Peyer's patch (tissue), 4 donors: ENCODE measurements around the gene ARHGEF18. TPM values are rescaled to one million over a fixed set of nuclear protein-coding genes. Genes with fewer than 3 reads are reported as not detected.

Source experiments
- DNase-seq, 3 donors: peaks; one replicate each; pipeline ENCODE4 v3.0.0-alpha.2; 2017 to 2019
- H3K27ac ChIP-seq, 4 donors: fragments of 200-600 bp; sonication (generic); one replicate each; pipeline ENCODE4 v1.5.1; 2016 to 2019
- H3K27me3 ChIP-seq, 2 donors: fragments of 200-600 bp; sonication (generic); one replicate each; pipeline ENCODE4 v1.5.1; 2019
- H3K36me3 ChIP-seq, 3 donors: fragments of 200-600 bp; sonication (generic); one replicate each; pipeline ENCODE4 v1.5.1; 2016 to 2019
- H3K4me1 ChIP-seq, 4 donors: fragments of 200-600 bp; sonication (generic); one replicate each; pipeline ENCODE4 v1.5.1; 2016 to 2019
- H3K4me3 ChIP-seq, 4 donors: fragments of 200-600 bp; sonication (generic); 1 replicate in 3 of 4; 2 replicates in 1 of 4; pipeline ENCODE4 v1.5.1; 2016 to 2019; ENCODE audit warnings: mild to moderate bottlenecking in 1 of 4
- H3K9me3 ChIP-seq, 4 donors: fragments of 200-600 bp; sonication (generic); one replicate each; pipeline ENCODE4 v1.5.1; 2016 to 2019; ENCODE audit warnings: mild to moderate bottlenecking in 1 of 4
- POLR2A ChIP-seq, 2 donors: fragments of 450-650 bp; IDR thresholded peaks; one replicate each; pipeline ENCODE4 v1.5.1; 2017; ENCODE audit warnings: antibody characterized with exemption in 2 of 2, mild to moderate bottlenecking in 2 of 2, moderate library complexity in 2 of 2
- total RNA-seq, 4 donors: library from RNA; depleted of rRNA; stranded (reverse); fragments of >200 nt; gene quantifications; one replicate each; pipeline ENCODE4 v1.1.0, GENCODE V29; 2016
- TF ChIP-seq, protein P1 (sequence below), 6 experiments: fragments of 450-650 bp in 4 of 6; fragments of 200-600 bp in 2 of 6; sonication (generic) in 1 of 6; IDR thresholded peaks; one replicate each; pipeline ENCODE4 v1.5.1; 2017 to 2019; ENCODE audit warnings: antibody characterized with exemption in 6 of 6, mild to moderate bottlenecking in 3 of 6, moderate library complexity in 1 of 6

The ARHGEF18 gene
- total RNA-seq, 4 donors from 2014 or later: 75.9 to 139 (median 111) TPM

DNA sequence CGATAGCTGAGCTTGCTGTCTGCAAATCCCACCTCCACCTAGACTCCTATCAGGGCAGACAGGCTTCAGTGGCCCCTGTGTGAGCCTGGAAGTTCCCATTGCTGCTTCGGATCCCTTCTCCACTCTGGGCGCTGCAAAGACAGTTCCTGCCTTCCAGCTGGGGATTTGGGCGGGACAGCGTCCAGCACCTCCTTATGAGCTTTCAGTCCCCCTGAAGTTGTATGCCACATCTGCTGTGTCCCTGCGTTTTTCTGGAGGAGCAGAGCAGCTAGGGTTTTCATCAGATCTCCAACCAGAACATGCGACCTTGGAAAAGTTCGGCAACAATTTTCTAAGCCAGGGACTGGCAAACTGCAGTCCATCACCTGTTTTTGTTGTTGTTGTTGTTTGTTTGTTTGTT, 38.0 kb downstream of the ARHGEF18 start:
- Histone ChIP-seq H3K4me3 (no peak overlapping the region), H3K36me3 (peaks cover 0 to 6% (median 0%) of the 10 kb centered on the region in 3 donors), H3K27me3 (no peaks in the 10 kb centered on the region), H3K9me3 (no peaks in the 10 kb centered on the region), H3K4me1 (peaks cover 0 to 11% (median 0%) of the 10 kb centered on the region in 4 donors), H3K27ac (peak overlapping the region in 1 of 4 donors; percentile 32)
- no peak for DNase-seq
- no peak for TF ChIP-seq POLR2A (IDR thresholded peaks at IDR 0.05)
- TF ChIP-seq, protein P1, sequence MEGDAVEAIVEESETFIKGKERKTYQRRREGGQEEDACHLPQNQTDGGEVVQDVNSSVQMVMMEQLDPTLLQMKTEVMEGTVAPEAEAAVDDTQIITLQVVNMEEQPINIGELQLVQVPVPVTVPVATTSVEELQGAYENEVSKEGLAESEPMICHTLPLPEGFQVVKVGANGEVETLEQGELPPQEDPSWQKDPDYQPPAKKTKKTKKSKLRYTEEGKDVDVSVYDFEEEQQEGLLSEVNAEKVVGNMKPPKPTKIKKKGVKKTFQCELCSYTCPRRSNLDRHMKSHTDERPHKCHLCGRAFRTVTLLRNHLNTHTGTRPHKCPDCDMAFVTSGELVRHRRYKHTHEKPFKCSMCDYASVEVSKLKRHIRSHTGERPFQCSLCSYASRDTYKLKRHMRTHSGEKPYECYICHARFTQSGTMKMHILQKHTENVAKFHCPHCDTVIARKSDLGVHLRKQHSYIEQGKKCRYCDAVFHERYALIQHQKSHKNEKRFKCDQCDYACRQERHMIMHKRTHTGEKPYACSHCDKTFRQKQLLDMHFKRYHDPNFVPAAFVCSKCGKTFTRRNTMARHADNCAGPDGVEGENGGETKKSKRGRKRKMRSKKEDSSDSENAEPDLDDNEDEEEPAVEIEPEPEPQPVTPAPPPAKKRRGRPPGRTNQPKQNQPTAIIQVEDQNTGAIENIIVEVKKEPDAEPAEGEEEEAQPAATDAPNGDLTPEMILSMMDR (IDR thresholded peaks at IDR 0.05): no peak

DNA sequence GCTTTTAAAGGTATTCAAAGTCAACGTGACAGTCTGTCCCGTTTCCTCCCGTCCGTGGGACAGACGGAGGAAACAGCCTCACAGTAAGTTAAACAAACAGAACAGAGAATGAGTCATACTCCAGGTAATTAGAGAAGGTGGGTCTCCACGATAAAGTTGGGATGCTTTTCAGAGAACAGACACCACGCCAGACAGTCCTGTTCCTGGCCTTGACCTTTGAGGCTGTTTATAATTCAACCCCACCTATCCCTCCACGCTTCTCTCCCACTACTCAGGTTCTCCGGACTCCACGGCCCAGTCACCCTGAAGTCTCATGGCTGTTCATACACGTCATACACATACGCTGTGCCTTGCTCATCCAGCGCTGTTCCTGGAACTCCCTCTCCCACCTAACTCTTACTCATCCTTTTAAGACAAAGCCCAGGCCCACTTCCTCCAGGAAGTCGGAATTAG, 42.5 kb downstream of the ARHGEF18 start:
- Histone ChIP-seq H3K36me3 (peaks cover 0 to 6% (median 0%) of the 10 kb centered on the region in 3 donors), H3K27me3 (no peaks in the 10 kb centered on the region), H3K4me3 (peak overlapping the region in 1 of 4 donors; percentile 29), H3K4me1 (peaks cover 0 to 28% (median 4%) of the 10 kb centered on the region in 4 donors), H3K9me3 (no peaks in the 10 kb centered on the region), H3K27ac (peak overlapping the region in 3 of 4 donors; percentile 54 to 89 (median 84))
- TF ChIP-seq, protein P1 (IDR thresholded peaks at IDR 0.05): no peak
- TF ChIP-seq POLR2A (IDR thresholded peaks at IDR 0.05): no peak
- peak in 2 of 3 donors; percentile 78 to 85 for DNase-seq

DNA sequence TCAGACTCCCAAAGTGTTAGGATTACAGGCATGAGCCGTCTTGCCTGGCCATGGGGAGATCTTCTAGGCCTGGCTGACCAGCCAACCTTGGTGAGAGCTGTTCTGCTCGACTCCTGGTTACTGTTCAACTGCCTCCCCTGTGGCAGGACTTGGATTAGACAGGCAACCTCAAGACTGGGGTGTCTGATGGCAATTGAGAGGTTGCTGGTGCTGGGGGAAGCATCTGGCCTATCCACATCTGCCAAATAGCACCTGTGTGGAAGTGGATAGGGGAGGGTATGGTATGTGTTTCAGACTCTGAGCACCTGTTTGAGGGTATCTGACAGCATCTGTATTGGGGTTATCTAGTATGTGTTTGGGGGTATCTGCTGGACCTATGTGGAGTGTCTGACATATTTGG, 44.7 kb downstream of the ARHGEF18 start:
- Histone ChIP-seq H3K4me3 (no peak overlapping the region), H3K9me3 (no peaks in the 10 kb centered on the region), H3K27me3 (no peaks in the 10 kb centered on the region), H3K27ac (peak overlapping the region in 1 of 4 donors; percentile 91), H3K36me3 (no peaks in the 10 kb centered on the region), H3K4me1 (peaks cover 0 to 44% (median 4%) of the 10 kb centered on the region in 4 donors)
- DNase-seq: no peak
- TF ChIP-seq, protein P1 (IDR thresholded peaks at IDR 0.05): no peak
- TF ChIP-seq POLR2A (IDR thresholded peaks at IDR 0.05): no peak

DNA sequence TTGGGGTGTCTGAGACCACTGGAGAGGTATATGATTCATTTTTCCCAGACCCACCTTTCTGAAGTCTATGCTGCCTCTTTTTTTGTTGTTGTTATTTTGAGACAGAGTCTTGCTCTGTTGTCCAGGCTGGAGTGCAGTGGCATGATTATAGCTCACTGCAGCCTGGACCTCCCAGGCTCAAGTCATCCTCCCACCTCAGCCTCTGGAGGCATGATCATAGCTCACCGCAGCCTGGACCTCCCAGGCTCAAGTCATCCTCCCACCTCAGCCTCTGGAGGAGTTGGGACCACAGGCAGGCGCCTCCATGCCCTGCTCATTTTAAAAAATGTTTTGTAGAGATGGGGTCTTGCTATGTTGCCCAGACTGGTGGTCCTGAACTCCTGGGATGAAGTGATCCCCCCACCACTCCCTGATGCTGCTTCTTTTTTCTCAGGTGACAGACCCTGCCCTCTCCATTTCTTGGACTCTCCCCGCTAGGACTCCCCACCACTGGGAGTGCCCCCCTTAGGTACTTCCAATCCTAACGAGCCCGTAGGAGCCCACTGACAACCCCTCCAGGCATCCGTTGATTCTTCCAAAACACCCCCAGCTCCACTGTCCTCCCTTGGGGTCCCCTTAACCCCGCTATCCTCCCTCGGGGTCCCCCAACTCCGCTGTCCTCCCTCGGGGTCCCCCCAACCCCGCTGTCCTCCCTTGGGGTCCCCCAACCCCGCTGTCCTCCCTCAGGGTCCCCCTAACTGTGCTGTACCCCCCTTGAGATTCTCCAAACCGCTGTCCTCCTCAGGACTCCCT, 45.4 kb downstream of the ARHGEF18 start:
- no peak for DNase-seq
- Histone ChIP-seq H3K27me3 (no peaks in the 10 kb centered on the region), H3K9me3 (no peaks in the 10 kb centered on the region), H3K27ac (peak overlapping the region; percentile 80 to 91 (median 86)), H3K36me3 (no peaks in the 10 kb centered on the region), H3K4me1 (peaks cover 0 to 51% (median 5%) of the 10 kb centered on the region in 4 donors), H3K4me3 (peak overlapping the region; percentile 67 to 91 (median 82))
- TF ChIP-seq POLR2A (IDR thresholded peaks at IDR 0.05): no peak
- TF ChIP-seq, protein P1 (IDR thresholded peaks at IDR 0.05): no peak

DNA sequence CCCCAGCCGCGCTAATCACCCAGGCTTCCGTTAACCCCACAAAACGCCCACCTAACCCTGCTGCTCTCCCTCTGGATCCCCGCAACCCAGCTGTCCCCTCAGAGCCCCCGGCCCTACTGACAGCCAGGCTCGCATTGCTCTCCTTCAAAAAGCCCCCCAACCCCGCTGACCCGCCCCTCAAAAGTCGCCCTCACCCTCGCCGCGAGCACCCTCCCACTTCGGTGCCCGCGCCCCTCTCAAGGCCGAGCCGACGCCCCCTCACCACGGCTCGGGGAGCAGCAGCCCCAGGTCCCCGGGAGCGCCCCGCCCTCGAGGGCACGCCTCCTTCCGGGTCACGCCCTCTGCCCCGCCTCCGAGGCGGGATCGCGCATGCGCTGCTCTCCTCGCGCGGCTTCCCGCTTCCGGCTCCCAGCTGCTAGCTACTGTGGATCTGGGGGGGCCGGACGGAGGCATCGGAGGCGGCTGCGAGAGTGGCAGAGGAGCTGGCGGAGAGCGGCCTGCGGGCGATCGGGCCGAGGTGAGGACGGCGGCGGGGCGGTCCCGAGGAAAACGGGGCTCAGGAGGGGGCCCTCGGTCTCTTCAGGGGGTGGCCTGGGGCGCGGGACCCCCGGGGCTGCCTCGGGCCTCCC, 46.1 kb downstream of the ARHGEF18 start:
- peaks cover 0 to 55% (median 6%) of the 10 kb centered on the region in 4 donors for H3K4me1 ChIP-seq

More for the DNA sequence above, 46.1 kb downstream of the ARHGEF18 start:
- peak overlapping the region; percentile 80 to 91 (median 86) for H3K27ac ChIP-seq
- TF ChIP-seq, protein P1 (IDR thresholded peaks at IDR 0.05): no peak
- peak; percentile 91 to 95 for TF ChIP-seq POLR2A (IDR thresholded peaks at IDR 0.05)
- no peaks in the 10 kb centered on the region for H3K36me3 ChIP-seq
- H3K27me3 ChIP-seq: no peaks in the 10 kb centered on the region
- DNase-seq: peak; percentile 83 to 96 (median 94)
- no peaks in the 10 kb centered on the region for H3K9me3 ChIP-seq
- H3K4me3 ChIP-seq: peak overlapping the region; percentile 67 to 91 (median 82)
